ENCODE results near the gene CNGB1.
"Not testable (repeated sequence)": the region's sequence is repeated elsewhere in the genome, so short reads cannot be mapped to it uniquely, and the experiment has no call there.

The CNGB1 gene

GRCh38 chr16:57882206-57882605 lies 88.7 kb downstream of the CNGB1 start:
- no peak for ATAC-seq (ENCODE audit: low read depth)
- H3K27ac ChIP-seq (ENCODE audit: poor library complexity, severe bottlenecking): no peak overlapping the region
- no peak for DNase-seq (ENCODE audit: low spot score)
- no peak for TF ChIP-seq CTCF (IDR thresholded peaks at IDR 0.05; ENCODE audit: poor library complexity, severe bottlenecking)
- no peaks in the 10 kb centered on the region for H3K4me1 ChIP-seq (ENCODE audit: insufficient read depth, poor library complexity, severe bottlenecking)
- no peaks in the 10 kb centered on the region for H3K9me3 ChIP-seq (ENCODE audit: severe bottlenecking)
- no peak overlapping the region for H3K4me3 ChIP-seq (ENCODE audit: severe bottlenecking)
- H3K36me3 ChIP-seq (ENCODE audit: low read depth): no peaks in the 10 kb centered on the region
- no peaks in the 10 kb centered on the region for H3K27me3 ChIP-seq (ENCODE audit: insufficient read depth, poor library complexity, severe bottlenecking)

- ATAC-seq (ENCODE audit: low read depth) (no peak), DNase-seq (ENCODE audit: low spot score) (no peak)
- Histone ChIP-seq H3K4me3 (ENCODE audit: severe bottlenecking) (no peak overlapping the region), H3K4me1 (ENCODE audit: insufficient read depth, poor library complexity, severe bottlenecking) (no peaks in the 10 kb centered on the region), H3K36me3 (ENCODE audit: low read depth) (no peaks in the 10 kb centered on the region), H3K27me3 (ENCODE audit: insufficient read depth, poor library complexity, severe bottlenecking) (no peaks in the 10 kb centered on the region), H3K27ac (ENCODE audit: poor library complexity, severe bottlenecking) (no peak overlapping the region), H3K9me3 (ENCODE audit: severe bottlenecking) (no peaks in the 10 kb centered on the region)
- no peak for TF ChIP-seq CTCF (IDR thresholded peaks at IDR 0.05; ENCODE audit: poor library complexity, severe bottlenecking)
Observed at GRCh38 chr16:57878586-57878985, 92.3 kb downstream of the CNGB1 start.

- no peak for ATAC-seq (ENCODE audit: low read depth)
- DNase-seq (ENCODE audit: low spot score): no peak
- Histone ChIP-seq H3K27me3 (ENCODE audit: insufficient read depth, poor library complexity, severe bottlenecking) (no peaks in the 10 kb centered on the region), H3K4me1 (ENCODE audit: insufficient read depth, poor library complexity, severe bottlenecking) (peaks cover 9% of the 10 kb centered on the region), H3K27ac (ENCODE audit: poor library complexity, severe bottlenecking) (no peak overlapping the region), H3K4me3 (ENCODE audit: severe bottlenecking) (no peak overlapping the region), H3K36me3 (ENCODE audit: low read depth) (no peaks in the 10 kb centered on the region), H3K9me3 (ENCODE audit: severe bottlenecking) (no peaks in the 10 kb centered on the region)
- no peak for TF ChIP-seq CTCF (IDR thresholded peaks at IDR 0.05; ENCODE audit: poor library complexity, severe bottlenecking)
Observed at GRCh38 chr16:57876210-57876609, 94.7 kb downstream of the CNGB1 start.

- Histone ChIP-seq H3K4me3 (ENCODE audit: severe bottlenecking) (no peak overlapping the region), H3K36me3 (ENCODE audit: low read depth) (no peaks in the 10 kb centered on the region), H3K9me3 (ENCODE audit: severe bottlenecking) (no peaks in the 10 kb centered on the region), H3K4me1 (ENCODE audit: insufficient read depth, poor library complexity, severe bottlenecking) (peaks cover 16% of the 10 kb centered on the region), H3K27ac (ENCODE audit: poor library complexity, severe bottlenecking) (no peak overlapping the region), H3K27me3 (ENCODE audit: insufficient read depth, poor library complexity, severe bottlenecking) (no peaks in the 10 kb centered on the region)
- ATAC-seq (ENCODE audit: low read depth) (no peak), DNase-seq (ENCODE audit: low spot score) (no peak)
- no peak for TF ChIP-seq CTCF (IDR thresholded peaks at IDR 0.05; ENCODE audit: poor library complexity, severe bottlenecking)
Observed at GRCh38 chr16:57875347-57875746, 95.6 kb downstream of the CNGB1 start.

GRCh38 chr16:57873218-57873617 lies 97.7 kb downstream of the CNGB1 start:
- Histone ChIP-seq H3K27me3 (ENCODE audit: insufficient read depth, poor library complexity, severe bottlenecking) (no peaks in the 10 kb centered on the region), H3K36me3 (ENCODE audit: low read depth) (no peaks in the 10 kb centered on the region), H3K27ac (ENCODE audit: poor library complexity, severe bottlenecking) (no peak overlapping the region), H3K4me1 (ENCODE audit: insufficient read depth, poor library complexity, severe bottlenecking) (peaks cover 16% of the 10 kb centered on the region), H3K9me3 (ENCODE audit: severe bottlenecking) (no peaks in the 10 kb centered on the region), H3K4me3 (ENCODE audit: severe bottlenecking) (no peak overlapping the region)
- no peak for ATAC-seq (ENCODE audit: low read depth)
- no peak for TF ChIP-seq CTCF (IDR thresholded peaks at IDR 0.05; ENCODE audit: poor library complexity, severe bottlenecking)
- no peak for DNase-seq (ENCODE audit: low spot score)

GRCh38 chr16:57872764-57873163 lies 98.2 kb downstream of the CNGB1 start:
- H3K4me1 ChIP-seq (ENCODE audit: insufficient read depth, poor library complexity, severe bottlenecking): peaks cover 16% of the 10 kb centered on the region
- not testable (repeated sequence) for DNase-seq (ENCODE audit: low spot score); ATAC-seq (ENCODE audit: low read depth)

More at GRCh38 chr16:57872764-57873163, 98.2 kb downstream of the CNGB1 start:
- not testable (repeated sequence) for H3K9me3 ChIP-seq (ENCODE audit: severe bottlenecking); H3K36me3 ChIP-seq (ENCODE audit: low read depth); H3K27ac ChIP-seq (ENCODE audit: poor library complexity, severe bottlenecking); H3K4me3 ChIP-seq (ENCODE audit: severe bottlenecking); H3K27me3 ChIP-seq (ENCODE audit: insufficient read depth, poor library complexity, severe bottlenecking)
